ENCODE measurements around the gene CTTNBP2NL.
"Not testable (repeated sequence)": the region's sequence is repeated elsewhere in the genome, so short reads cannot be mapped to it uniquely, and the experiment has no call there.

- TF ChIP-seq CTCF, POLR2A (IDR thresholded peaks at IDR 0.05): not testable (repeated sequence)
These were observed 4.7 kb downstream of the CTTNBP2NL start for GRCh38 chr1:112400706-112401105.
